ENCODE data around the gene GBP7. TPM values are rescaled to one million over a fixed set of nuclear protein-coding genes. Genes with fewer than 3 reads are reported as not detected.

GBP7 gene
- total RNA-seq, 4 donors from 2014 or later = not detected

DNA sequence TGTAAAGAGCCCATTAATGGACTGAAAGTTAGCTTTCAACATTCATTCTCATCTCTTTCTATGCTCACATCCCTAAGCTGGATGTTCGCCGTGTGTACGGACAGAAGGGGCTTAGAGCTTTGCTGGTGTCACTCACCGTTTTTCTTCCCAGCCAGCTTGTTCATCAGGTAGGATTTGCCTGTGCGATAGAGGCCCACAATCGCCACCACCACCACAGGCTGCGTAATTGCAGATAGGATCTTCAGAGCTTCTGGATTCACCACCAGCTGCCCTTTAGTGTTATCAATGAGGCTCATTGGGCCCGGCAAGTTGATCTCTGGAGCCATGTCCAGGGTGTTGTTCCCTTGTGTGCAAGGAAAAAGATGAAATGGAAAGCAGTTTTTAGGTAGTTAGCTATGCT is 54.2 kb downstream of the GBP7 start:
- Histone ChIP-seq H3K4me3 (no peak overlapping the region), H3K36me3 (peaks cover 21 to 54% of the 10 kb centered on the region in 2 donors), H3K4me1 (peaks cover 2 to 38% (median 4%) of the 10 kb centered on the region in 3 donors), H3K9me3 (no peaks in the 10 kb centered on the region), H3K27me3 (no peaks in the 10 kb centered on the region), H3K27ac (peak overlapping the region in 1 of 4 donors; percentile 26)
- WGBS, 2 donors (ENCODE audit: low coverage in 1 of 2) = 86% methylated on average over 8 of the region's 8 CpGs; no CpG with 5 or more reads in 1 of the 2 donors
- TF ChIP-seq EP300 (IDR thresholded peaks at IDR 0.05) = no peak
- no peak for TF ChIP-seq CTCF (IDR thresholded peaks at IDR 0.05)
- no peak for ATAC-seq

- TF ChIP-seq EP300 (IDR thresholded peaks at IDR 0.05) (no peak), POLR2AphosphoS5 (IDR thresholded peaks at IDR 0.05) (no peak), POLR2A (IDR thresholded peaks at IDR 0.05) (no peak), CTCF (IDR thresholded peaks at IDR 0.05) (no peak)
- Histone ChIP-seq H3K4me1 (peaks cover 0 to 22% (median 0%) of the 10 kb centered on the region in 3 donors), H3K9me3 (no peaks in the 10 kb centered on the region), H3K27me3 (no peaks in the 10 kb centered on the region), H3K36me3 (peaks cover 26 to 100% of the 10 kb centered on the region in 2 donors), H3K4me3 (no peak overlapping the region), H3K27ac (peak overlapping the region in 1 of 4 donors; percentile 53)
- no peak for ATAC-seq
- 65 to 100% methylated on average over 1 to 2 of the region's 2 CpGs for WGBS, 2 donors (ENCODE audit: low coverage in 1 of 2)
Observed at GRCh38 chr1:89114662-89115061, 61.1 kb downstream of the GBP7 start.

DNA sequence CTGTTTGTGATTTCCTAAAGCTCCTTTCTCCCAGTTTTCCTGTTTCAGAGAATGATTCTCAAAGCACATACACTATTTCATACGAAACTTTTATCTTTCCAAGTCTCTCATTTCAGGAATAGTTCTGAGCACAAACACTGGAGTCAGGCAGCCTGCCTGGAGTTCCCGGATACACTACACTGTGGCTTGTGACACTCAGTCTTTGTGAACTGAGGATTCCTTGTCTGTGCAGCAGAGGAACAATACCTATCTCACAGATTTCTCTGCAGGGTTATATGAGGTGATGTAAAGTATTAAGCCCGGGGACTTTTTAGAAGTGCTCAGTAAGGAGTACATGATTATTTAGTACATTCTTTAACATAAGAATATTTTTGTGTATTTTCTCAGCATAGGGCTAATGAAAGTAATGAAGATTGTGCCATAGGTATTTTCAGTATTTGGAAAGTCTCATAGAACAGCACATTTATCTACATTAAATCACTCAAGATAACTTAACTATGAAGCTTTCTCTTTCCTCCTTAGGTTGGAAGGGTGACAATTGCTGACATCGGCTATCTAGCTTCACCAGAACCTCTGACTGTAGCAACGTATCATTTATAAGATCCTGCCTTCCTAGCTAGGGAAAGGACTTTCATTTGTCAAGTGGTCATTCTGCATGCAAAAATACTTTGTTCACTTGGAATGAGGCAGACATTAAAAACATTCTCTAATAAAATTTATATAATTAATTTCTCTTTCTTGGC is 62.8 kb downstream of the GBP7 start:
- no peak overlapping the region for H3K4me3 ChIP-seq
- WGBS, 2 donors (ENCODE audit: low coverage in 1 of 2) = 37 to 39% methylated on average over 5 of the region's 5 CpGs
- no peaks in the 10 kb centered on the region for H3K27me3 ChIP-seq
- H3K4me1 ChIP-seq = peaks cover 0 to 22% (median 0%) of the 10 kb centered on the region in 3 donors
- H3K27ac ChIP-seq = peak overlapping the region in 3 of 4 donors; percentile 32 to 53 (median 45)
- no peak for TF ChIP-seq EP300 (IDR thresholded peaks at IDR 0.05)
- no peak for TF ChIP-seq CTCF (IDR thresholded peaks at IDR 0.05)
- TF ChIP-seq POLR2A (IDR thresholded peaks at IDR 0.05) = no peak
- TF ChIP-seq POLR2AphosphoS5 (IDR thresholded peaks at IDR 0.05) = no peak
- no peak for ATAC-seq
- H3K9me3 ChIP-seq = no peaks in the 10 kb centered on the region
- H3K36me3 ChIP-seq = peaks cover 29 to 100% of the 10 kb centered on the region in 2 donors

DNA sequence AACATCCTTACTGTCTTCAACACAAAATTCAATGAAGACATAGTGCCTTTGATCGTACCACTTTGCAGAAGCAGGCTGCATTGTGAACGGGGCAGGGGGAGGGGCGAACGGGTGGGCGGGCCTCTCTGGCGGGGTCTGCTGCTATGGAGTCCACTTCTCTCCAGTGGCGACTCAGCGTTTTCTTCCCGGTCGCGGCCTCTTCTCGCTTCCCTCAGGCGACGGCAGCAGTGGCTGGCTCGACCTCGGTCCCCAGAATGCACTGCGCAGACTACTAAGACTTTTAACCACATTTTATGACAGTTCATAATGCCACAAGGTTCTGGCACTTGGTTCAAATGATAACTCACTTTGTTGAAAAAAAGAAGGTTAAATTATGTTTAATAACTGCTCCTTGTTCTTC is 71.1 kb downstream of the GBP7 start:
- Histone ChIP-seq H3K4me3 (no peak overlapping the region), H3K27me3 (no peaks in the 10 kb centered on the region), H3K4me1 (no peaks in the 10 kb centered on the region), H3K9me3 (no peaks in the 10 kb centered on the region), H3K27ac (no peak overlapping the region), H3K36me3 (peaks cover 25 to 55% of the 10 kb centered on the region in 2 donors)
- 83 to 95% methylated on average over 11 to 17 of the region's 17 CpGs for WGBS, 2 donors (ENCODE audit: low coverage in 1 of 2)
- no peak for TF ChIP-seq CTCF (IDR thresholded peaks at IDR 0.05)
- TF ChIP-seq POLR2AphosphoS5 (IDR thresholded peaks at IDR 0.05) = no peak
- no peak for TF ChIP-seq POLR2A (IDR thresholded peaks at IDR 0.05)
- ATAC-seq = no peak

- Histone ChIP-seq H3K9me3 (no peaks in the 10 kb centered on the region), H3K4me1 (no peaks in the 10 kb centered on the region), H3K4me3 (no peak overlapping the region), H3K27me3 (no peaks in the 10 kb centered on the region), H3K27ac (no peak overlapping the region), H3K36me3 (peaks cover 20 to 50% of the 10 kb centered on the region in 2 donors)
- ATAC-seq = no peak
- 68 to 90% methylated on average over 2 of the region's 2 CpGs for WGBS, 2 donors (ENCODE audit: low coverage in 1 of 2)
- no peak for TF ChIP-seq CTCF (IDR thresholded peaks at IDR 0.05)
- TF ChIP-seq POLR2A (IDR thresholded peaks at IDR 0.05) = no peak
- no peak for TF ChIP-seq POLR2AphosphoS5 (IDR thresholded peaks at IDR 0.05)
- TF ChIP-seq EP300 (IDR thresholded peaks at IDR 0.05) = no peak
Observed at GRCh38 chr1:89104147-89104546, 71.7 kb downstream of the GBP7 start.
